GM21390 (cell line): ENCODE data around the gene ASH1L.
A peak's percentile ranks its signal among the peaks of the same experiment; 100 is the strongest.
"Not testable (repeated sequence)": the region's sequence is repeated elsewhere in the genome, so short reads cannot be mapped to it uniquely, and the experiment has no call there.

Experiments
- ATAC-seq: cut with Tn5 transposase; IDR thresholded peaks from one replicate; pipeline ENCODE4 v1.9.1; 2021; ENCODE audit not compliant: unreplicated experiment

Gene ASH1L

GRCh38 chr1:155313261-155313660 lies 249.3 kb downstream of the ASH1L start:
- no peak for ATAC-seq

DNA sequence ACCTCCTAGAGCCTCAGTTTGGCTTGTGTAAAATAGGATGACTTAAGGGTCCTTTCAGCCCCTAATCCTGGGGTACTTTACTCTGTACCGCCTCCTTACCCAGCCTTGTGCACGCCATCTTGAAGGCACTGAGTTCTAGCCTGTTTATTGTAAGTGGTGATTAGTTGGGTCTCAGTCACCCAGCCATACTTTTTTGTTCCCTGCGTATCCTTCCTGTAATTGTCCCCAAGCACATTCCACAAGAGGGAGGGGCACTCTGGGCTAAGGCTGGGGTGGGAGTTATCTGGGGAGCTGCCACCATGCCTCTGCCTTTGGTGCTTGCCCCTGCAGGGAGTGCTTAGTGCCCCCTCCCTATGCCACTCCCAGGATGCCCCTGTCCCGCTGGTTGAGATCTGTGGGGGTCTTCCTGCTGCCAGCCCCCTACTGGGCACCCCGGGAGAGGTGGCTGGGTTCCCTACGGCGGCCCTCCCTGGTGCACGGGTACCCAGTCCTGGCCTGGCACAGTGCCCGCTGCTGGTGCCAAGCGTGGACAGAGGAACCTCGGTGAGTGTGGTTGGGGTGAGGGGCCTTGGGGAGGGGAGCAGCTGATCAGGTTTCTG lies 253.1 kb downstream of the ASH1L start:
- no peak for ATAC-seq

GRCh38 chr1:155308493-155309422 lies 253.8 kb downstream of the ASH1L start, which contains the start of gene FDPS:
Gene FDPS, plus strand, starts transcription at chr1:155308866. Its CDS starts 924 bp downstream, at chr1:155309790.
- peak; percentile 94 for ATAC-seq

GRCh38 chr1:155307247-155307740 lies 255.3 kb downstream of the ASH1L start:
- ATAC-seq = no peak

- no peak for ATAC-seq
These were observed 256.7 kb downstream of the ASH1L start for GRCh38 chr1:155305881-155306391.

- ATAC-seq = no peak
These were observed 258.0 kb downstream of the ASH1L start for GRCh38 chr1:155304558-155305063.

GRCh38 chr1:155301342-155301841 lies 261.2 kb downstream of the ASH1L start, which contains the start of gene PKLR:
Gene PKLR, minus strand, starts transcription at chr1:155301438. Its CDS starts 43 bp downstream, at chr1:155301395.
- ATAC-seq = no peak

GRCh38 chr1:155300553-155301329 lies 261.9 kb downstream of the ASH1L start:
- no peak for ATAC-seq

GRCh38 chr1:155300024-155300423 lies 262.6 kb downstream of the ASH1L start:
- ATAC-seq = no peak

DNA sequence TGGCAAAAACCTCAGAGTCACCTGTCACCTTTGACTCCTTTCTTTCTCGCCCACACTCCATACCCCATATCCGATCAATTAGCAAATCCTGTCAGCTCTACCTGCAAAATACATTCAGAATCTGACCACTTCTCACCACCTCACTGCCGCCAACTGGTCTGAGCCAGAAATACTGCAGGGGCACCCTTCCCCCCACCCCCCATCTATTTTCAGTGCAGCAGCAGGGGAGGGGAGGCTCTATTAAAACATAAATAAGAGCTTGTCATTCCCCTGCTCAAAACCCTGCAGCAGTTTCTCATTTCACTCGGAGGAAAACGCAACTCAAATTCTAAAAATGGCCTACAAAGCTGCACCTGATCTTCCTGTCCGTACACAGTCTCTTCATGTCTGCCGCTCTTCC lies 265.2 kb downstream of the ASH1L start:
- no peak for ATAC-seq

- ATAC-seq = no peak
These were observed 265.9 kb downstream of the ASH1L start for GRCh38 chr1:155296661-155297060.

GRCh38 chr1:155295942-155296267 lies 266.7 kb downstream of the ASH1L start:
- ATAC-seq = no peak

- ATAC-seq = no peak
These were observed 267.2 kb downstream of the ASH1L start for GRCh38 chr1:155295183-155295941.

DNA sequence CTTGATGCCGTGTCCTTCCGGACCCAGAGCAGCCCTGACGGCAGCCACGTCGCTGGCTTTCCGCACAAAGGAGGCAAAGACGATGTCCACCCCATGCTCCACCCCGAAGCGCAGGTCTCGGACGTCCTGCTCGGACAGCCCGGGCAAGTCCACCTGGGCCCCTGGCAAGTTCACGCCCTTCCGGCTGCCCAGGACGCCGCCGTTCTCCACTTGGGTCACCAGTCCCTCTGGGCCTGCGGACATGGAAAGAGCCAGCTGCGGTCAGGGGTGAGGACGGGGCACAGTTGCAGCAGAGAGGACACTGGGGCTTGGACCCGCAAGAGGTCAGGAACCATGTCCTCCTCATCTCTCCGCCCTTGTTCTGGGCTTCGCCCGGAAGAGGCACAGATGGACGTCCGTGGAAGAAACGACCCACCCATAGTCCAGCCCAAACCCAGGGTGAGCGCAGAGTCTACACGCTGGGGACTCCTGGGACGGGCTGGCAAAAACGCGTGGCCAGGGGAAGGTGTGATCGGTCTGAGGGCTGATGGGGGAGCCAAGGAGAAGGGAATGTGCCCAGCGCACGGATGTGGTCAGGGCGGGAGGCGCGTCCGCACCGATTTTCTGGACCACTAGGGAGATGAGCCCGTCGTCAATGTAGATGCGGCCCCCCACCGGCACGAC lies 268.0 kb downstream of the ASH1L start:
- no peak for ATAC-seq

GRCh38 chr1:155293086-155293749 lies 269.4 kb downstream of the ASH1L start:
- ATAC-seq = no peak

DNA sequence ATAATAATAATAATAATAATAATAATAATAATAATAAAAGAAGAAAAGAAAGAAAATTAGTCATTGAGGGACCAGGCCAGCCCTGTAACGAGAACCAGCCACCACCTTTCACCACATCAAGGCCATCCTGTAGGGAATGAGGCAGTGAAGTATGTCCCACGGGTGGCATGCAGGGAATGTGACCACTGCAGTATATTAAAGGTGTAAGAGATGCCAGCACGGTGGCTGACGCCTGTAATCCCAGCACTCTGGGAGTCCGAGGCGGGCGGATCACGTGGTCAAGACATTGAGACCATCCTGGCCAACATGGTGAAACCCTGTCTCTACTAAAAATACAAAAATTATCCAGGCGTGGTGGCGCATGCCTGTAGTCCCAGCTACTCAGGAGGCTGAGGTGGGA lies 271.6 kb downstream of the ASH1L start:
- not testable (repeated sequence) for ATAC-seq

GRCh38 chr1:155287987-155288543 lies 274.5 kb downstream of the ASH1L start:
- no peak for ATAC-seq

DNA sequence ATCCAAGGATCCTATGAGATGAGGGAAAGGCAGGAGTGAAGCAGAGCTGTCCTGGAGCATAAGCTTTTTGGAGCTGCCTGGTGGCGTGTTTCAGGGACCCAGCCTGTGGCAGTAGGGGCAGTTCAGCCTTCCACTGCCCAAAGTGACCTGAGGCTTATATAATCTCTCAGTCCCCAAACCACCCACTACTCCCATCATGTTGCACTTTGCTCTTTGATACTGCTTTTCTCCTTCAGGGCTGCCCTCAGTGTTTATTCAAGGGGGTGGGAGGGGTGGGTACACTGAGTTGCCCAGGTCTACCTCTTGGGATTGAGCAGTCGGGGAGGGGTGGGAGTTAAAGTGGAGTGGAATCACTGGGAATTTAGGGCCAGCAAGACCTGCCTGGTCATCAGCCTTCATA lies 276.1 kb downstream of the ASH1L start:
- ATAC-seq = no peak

- ATAC-seq = no peak
These were observed 277.0 kb downstream of the ASH1L start for GRCh38 chr1:155285631-155286044.
